ENCODE results near the gene C1orf74. TPM values are rescaled to one million over a fixed set of nuclear protein-coding genes. Genes with fewer than 3 reads are reported as not detected.

Gene C1orf74
- 6.0 and 11.0 TPM in 2 replicates for total RNA-seq

DNA sequence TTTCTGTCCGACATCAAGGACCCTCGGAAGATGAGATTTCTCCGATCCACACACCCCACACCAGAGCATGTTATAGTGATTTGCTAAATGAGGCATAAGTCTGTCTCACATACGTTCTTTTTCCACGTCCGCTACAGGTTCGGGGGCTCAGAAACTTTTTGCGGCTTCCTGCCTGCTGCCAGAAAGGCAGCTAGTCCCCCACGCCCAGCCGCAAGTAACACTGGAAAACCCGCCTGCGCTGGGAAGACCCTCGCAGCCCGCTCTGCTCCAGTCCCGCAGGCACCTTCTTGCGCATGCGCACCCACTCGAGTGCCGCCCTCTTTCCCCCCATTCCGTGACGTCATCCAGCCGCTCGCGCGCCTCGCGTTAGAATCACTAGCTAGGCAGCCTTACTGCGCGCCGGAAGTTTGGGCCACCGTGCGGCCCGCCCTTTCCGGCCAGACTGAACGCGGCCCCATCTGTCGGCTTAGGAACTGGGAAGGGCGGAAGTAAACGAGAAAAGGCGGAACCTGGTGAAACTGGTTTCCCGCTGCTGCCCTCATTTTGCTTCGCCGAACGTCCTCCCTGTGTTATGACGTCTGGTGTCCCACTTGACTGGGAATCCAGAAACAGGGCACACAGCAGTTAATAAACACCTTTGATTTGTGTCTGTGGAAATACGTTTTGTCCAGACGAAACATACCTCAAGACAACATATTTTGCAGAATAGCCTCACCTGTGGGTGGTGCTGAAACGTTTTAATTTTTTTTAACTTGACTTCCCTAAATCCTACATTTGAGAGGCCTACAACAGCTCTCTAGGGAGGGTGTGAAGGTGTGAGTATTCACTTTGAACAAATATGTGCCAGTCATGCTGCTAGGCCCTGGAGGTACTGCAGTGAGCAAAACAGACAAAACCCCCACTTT, at the start of gene C1orf74:
Gene C1orf74, minus strand, starts transcription at position 295 of the 905 bp plus-strand sequence. CDS start 925 bp downstream, outside the sequence.

GRCh38 chr1:209827384-209828262, 43.3 kb upstream of the C1orf74 start, which contains the start of gene UTP25:
TSS of gene UTP25 (plus strand) at chr1:209827972. CDS start at chr1:209828064, 92 bp downstream.

DNA sequence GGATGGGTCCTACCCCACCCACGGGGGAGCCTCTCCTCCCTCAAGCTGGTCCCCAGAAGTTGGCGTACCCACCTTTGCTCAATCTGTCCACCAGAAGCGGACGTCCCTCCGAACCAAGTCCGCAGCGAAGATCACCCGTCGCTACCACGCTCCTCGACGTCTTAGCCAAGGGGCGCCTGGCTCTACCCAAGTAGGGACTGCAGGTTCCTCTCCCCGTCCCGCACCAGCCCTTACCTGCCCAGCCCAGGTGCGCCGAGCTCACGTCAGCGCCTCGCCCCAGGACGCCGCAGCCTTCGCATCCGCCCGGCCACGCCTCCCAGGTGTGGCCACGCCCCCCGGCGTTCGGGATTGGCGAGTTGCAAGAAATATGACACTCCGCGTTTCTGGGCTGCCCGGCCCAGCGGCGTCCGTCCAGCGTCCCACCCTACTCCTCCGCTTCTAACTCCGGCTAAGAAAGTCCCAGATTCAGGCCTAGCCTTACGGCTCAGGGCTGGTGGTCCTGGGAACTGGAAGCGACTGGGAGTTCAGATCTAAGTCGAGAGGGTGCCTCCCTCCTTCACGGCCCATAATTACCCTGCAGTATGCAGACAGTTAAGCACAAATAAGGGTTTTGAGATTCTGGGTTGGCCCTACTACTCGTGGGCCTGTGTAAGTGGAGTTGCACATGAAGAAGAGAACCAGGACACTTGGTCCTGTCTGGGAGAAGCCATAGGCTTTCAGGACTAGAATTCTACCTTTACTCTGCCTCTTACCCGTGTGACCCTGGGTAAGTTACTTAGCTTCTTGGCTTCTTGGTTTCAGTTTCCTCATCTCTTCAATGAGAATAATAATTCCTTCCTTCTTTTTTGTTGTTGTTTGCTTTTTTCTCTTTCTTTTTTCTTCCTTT, 21.8 kb upstream of the C1orf74 start, which contains the start of gene IRF6:
Gene IRF6, minus strand, starts transcription at position 268 of the 886 bp plus-strand sequence. CDS start 4,729 bp downstream, outside the sequence.

GRCh38 chr1:209755926-209756614, 28.3 kb downstream of the C1orf74 start, which contains the start of gene TRAF3IP3:
TSS of gene TRAF3IP3 (plus strand) at chr1:209756053. CDS start at chr1:209760040, 3,987 bp downstream.

Other genes with a start within 250 kb of the C1orf74 start
- not detected in 2 replicates for gene CAMK1G, start 200.8 kb downstream of the C1orf74 start, total RNA-seq
- gene LAMB3, start 132.1 kb downstream of the C1orf74 start, total RNA-seq: 964 and 3,200 TPM in 2 replicates
- gene G0S2, start 109.1 kb downstream of the C1orf74 start, total RNA-seq: 219 and 961 TPM in 2 replicates
- 0.34 TPM in 1 of 2 replicates, not detected in the other for gene HSD11B1, start 79.7 kb downstream of the C1orf74 start, total RNA-seq
- gene TRAF3IP3, start 28.5 kb downstream of the C1orf74 start, total RNA-seq: 0.11 and 1.5 TPM in 2 replicates
- 91.2 and 169 TPM in 2 replicates for gene IRF6, start 21.6 kb upstream of the C1orf74 start, total RNA-seq
- gene UTP25, start 43.4 kb upstream of the C1orf74 start, total RNA-seq: 4.8 and 6.0 TPM in 2 replicates
- 0.04 and 0.94 TPM in 2 replicates for gene SYT14, start 153.7 kb upstream of the C1orf74 start, total RNA-seq

All from hair follicular keratinocyte (primary cell).